ENCODE results near the gene CHRNB2. TPM values are rescaled to one million over a fixed set of nuclear protein-coding genes. Genes with fewer than 3 reads are reported as not detected.

The CHRNB2 gene
- total RNA-seq, 2 donors from 2014 or later = 0.24 TPM; not detected in 1

DNA sequence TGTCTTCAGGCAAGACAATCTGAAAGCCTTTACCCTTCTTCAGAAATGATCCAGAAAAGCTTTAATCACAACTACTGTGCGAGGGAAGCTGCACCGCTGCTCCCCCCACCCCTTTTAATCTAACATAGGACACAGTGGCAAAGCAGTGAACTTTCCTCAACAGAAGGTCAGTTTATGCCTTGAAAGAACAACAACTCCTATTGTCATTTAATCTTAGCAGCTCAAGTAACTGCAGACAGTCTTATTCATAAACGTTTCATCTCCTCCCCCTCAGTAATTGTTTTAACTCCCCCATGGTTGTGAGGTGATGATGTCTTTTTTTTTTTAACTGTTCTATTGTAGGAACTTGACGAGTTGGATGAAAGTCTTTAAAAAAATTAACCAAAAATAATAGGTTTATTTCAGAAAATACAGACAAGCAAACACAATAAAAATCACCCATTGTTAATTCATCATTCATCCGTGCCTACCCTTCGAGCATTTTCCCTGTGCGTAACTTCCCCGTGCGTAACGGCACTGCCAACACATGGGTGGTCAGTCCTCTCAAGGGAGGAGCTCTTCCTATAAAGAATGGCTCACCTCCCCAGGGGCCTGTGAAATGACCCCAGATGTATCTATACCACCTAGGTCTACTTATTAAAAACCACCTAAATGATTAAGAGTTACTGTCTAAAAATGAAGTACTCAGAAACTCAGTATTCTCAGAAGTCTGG lies 43.7 kb downstream of the CHRNB2 start:
- DNase-seq (ENCODE audit: low spot score) = no peak
- H3K36me3 ChIP-seq = no peaks in the 10 kb centered on the region
- no peak overlapping the region for H3K4me3 ChIP-seq
- TF ChIP-seq CTCF (IDR thresholded peaks at IDR 0.05) = no peak
- H3K27ac ChIP-seq = no peak overlapping the region
- H3K9me3 ChIP-seq = no peaks in the 10 kb centered on the region
- no peaks in the 10 kb centered on the region for H3K27me3 ChIP-seq
- H3K4me1 ChIP-seq = peaks cover 0 to 23% of the 10 kb centered on the region in 2 donors

- H3K27me3 ChIP-seq = no peaks in the 10 kb centered on the region
- no peak for TF ChIP-seq CTCF (IDR thresholded peaks at IDR 0.05)
- H3K9me3 ChIP-seq = no peaks in the 10 kb centered on the region
- no peaks in the 10 kb centered on the region for H3K36me3 ChIP-seq
- H3K4me1 ChIP-seq = peaks cover 0 to 14% of the 10 kb centered on the region in 2 donors
- H3K4me3 ChIP-seq = no peak overlapping the region
- DNase-seq (ENCODE audit: low spot score) = no peak
- H3K27ac ChIP-seq = no peak overlapping the region
These were observed 46.7 kb downstream of the CHRNB2 start for GRCh38 chr1:154614247-154614646.

DNA sequence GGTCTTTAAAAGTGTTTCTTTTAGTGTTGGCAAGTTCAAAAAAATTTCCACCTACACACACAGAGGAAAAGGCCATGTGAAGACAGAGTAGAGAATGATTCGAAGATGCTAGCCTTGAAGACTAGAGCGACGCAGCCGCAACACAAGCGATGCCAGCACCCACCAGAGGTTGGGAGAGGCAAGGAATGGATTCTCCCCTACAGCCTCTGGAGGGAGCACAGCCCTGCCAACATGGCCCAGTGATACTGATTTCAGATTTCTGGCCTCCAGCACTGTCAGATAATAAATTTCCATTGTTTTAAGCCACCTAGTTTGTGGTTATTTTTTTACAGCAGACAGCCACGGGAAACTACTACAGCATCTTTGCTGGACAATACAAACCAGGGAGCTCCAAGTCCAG lies 47.3 kb downstream of the CHRNB2 start:
- H3K4me3 ChIP-seq = no peak overlapping the region

GRCh38 chr1:154615411-154615810 lies 47.8 kb downstream of the CHRNB2 start:
- Histone ChIP-seq H3K4me1 (peaks cover 0 to 10% of the 10 kb centered on the region in 2 donors), H3K4me3 (no peak overlapping the region), H3K36me3 (no peaks in the 10 kb centered on the region)

More for the DNA sequence above, 47.3 kb downstream of the CHRNB2 start:
- no peak for DNase-seq (ENCODE audit: low spot score)
- Histone ChIP-seq H3K4me1 (peaks cover 0 to 10% of the 10 kb centered on the region in 2 donors), H3K36me3 (no peaks in the 10 kb centered on the region), H3K9me3 (no peaks in the 10 kb centered on the region), H3K27ac (no peak overlapping the region), H3K27me3 (no peaks in the 10 kb centered on the region)
- no peak for TF ChIP-seq CTCF (IDR thresholded peaks at IDR 0.05)

DNA sequence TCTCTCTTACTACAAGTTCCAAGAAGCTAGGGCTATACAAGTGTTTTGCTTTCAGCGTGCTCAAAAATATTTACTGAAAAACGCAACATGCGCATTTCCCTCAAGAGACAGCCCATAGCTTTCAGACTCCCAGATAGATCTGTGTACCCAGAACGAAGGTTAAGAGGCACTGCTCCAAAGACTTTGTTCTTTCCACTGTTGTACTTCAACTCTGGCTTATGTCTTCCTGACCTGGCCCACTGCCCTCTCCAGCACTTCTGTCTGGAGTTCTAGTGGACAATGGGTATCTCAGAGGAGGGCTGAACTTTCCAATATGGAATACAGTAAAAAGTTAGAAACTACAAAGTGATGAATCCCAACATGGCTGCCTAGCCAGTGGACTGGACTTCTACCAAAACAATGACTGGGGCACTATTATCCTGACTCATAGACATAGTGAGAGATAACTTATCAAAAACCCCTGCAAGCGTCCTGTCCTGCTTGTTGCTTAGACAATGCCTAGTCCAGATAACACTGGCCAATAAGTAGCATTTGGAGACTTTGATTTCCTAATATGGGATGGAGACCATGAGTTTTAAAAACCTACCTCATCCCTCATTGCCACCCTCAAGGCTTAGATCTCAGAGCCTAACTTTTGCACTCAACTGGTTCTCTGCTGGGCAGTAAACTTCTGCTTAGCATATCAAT lies 49.2 kb downstream of the CHRNB2 start:
- no peaks in the 10 kb centered on the region for H3K9me3 ChIP-seq
- H3K27ac ChIP-seq = no peak overlapping the region
- no peak for TF ChIP-seq CTCF (IDR thresholded peaks at IDR 0.05)
- H3K4me1 ChIP-seq = peaks cover 0 to 13% of the 10 kb centered on the region in 2 donors
- H3K36me3 ChIP-seq = no peaks in the 10 kb centered on the region
- DNase-seq (ENCODE audit: low spot score) = no peak
- H3K27me3 ChIP-seq = no peaks in the 10 kb centered on the region
- no peak overlapping the region for H3K4me3 ChIP-seq

More at GRCh38 chr1:154615411-154615810, 47.8 kb downstream of the CHRNB2 start:
- H3K27ac ChIP-seq = no peak overlapping the region
- no peaks in the 10 kb centered on the region for H3K27me3 ChIP-seq
- no peak for TF ChIP-seq CTCF (IDR thresholded peaks at IDR 0.05)
- no peak for DNase-seq (ENCODE audit: low spot score)
- no peaks in the 10 kb centered on the region for H3K9me3 ChIP-seq

Data from right atrium auricular region (tissue), 2 donors.